ENCODE results near the gene HSF2. TPM values are rescaled to one million over a fixed set of nuclear protein-coding genes. Genes with fewer than 3 reads are reported as not detected.
A peak's percentile ranks its signal among the peaks of the same experiment; 100 is the strongest.

Gene HSF2
- total and polyA plus RNA-seq, 2 of the 13 experiments (the other 11 are each of a cell fraction or from before 2014, with no cell fraction given) = 24.8 to 26.4 TPM

- TF ChIP-seq ZNF280B (CRISPR knock-in tag; IDR thresholded peaks at IDR 0.05; ENCODE audit: borderline replicate concordance) (no peak), HMGXB3 (CRISPR knock-in tag; IDR thresholded peaks at IDR 0.05; ENCODE audit: borderline replicate concordance) (no peak), ZNF441 (CRISPR knock-in tag; IDR thresholded peaks at IDR 0.05; ENCODE audit: borderline replicate concordance) (no peak), ZNF431 (CRISPR knock-in tag; IDR thresholded peaks at IDR 0.05; ENCODE audit: borderline replicate concordance, low read depth) (no peak), ZNF136 (CRISPR knock-in tag; IDR thresholded peaks at IDR 0.05; ENCODE audit: low read depth) (no peak), ZNF557 (CRISPR knock-in tag; IDR thresholded peaks at IDR 0.05) (0 out of 2 replicates have a peak, but pooled peaks have one; percentile 20), DZIP1 (CRISPR knock-in tag; IDR thresholded peaks at IDR 0.05) (no peak), ZBTB10 (CRISPR knock-in tag; IDR thresholded peaks at IDR 0.05; ENCODE audit: borderline replicate concordance) (0 out of 2 replicates have a peak, but pooled peaks have one; percentile 4), ZBTB21 (CRISPR knock-in tag; IDR thresholded peaks at IDR 0.05) (no peak), ZNF260 (CRISPR knock-in tag; IDR thresholded peaks at IDR 0.05; ENCODE audit: borderline replicate concordance, low read depth) (no peak), ZNF224 (CRISPR knock-in tag; IDR thresholded peaks at IDR 0.05) (no peak), SOX6 (IDR thresholded peaks at IDR 0.05) (no peak), SOX6 (CRISPR knock-in tag; IDR thresholded peaks at IDR 0.05) (no peak), ZNF121 (CRISPR knock-in tag; IDR thresholded peaks at IDR 0.05) (no peak), CEBPB (IDR thresholded peaks at IDR 0.05; ENCODE audit: borderline replicate concordance, low read depth, low read length) (no peak), ZNF550 (CRISPR knock-in tag; IDR thresholded peaks at IDR 0.05; ENCODE audit: borderline replicate concordance) (no peak), ZNF713 (CRISPR knock-in tag; IDR thresholded peaks at IDR 0.05) (no peak)
Measured at GRCh38 chr6:122399055-122399347, 451 bp upstream of the HSF2 start (continued).
